ENCODE measurements around the gene MX1. TPM values are rescaled to one million over a fixed set of nuclear protein-coding genes. Genes with fewer than 3 reads are reported as not detected.

The MX1 gene
- total RNA-seq: 86.4 TPM

GRCh38 chr21:41425954-41426675 lies at the start of gene MX1:
Gene MX1 (plus strand): TSS chr21:41426239. CDS start chr21:41432071, 5,832 bp downstream.
- peak; percentile 65 to 89 (median 72) for DNase-seq (ENCODE audit: low read depth in 2 of 3, low spot score in 2 of 3)

- DNase-seq (ENCODE audit: low read depth in 2 of 3, low spot score in 2 of 3): no peak
Measured at GRCh38 chr21:41377715-41378114, 48.3 kb upstream of the MX1 start.

GRCh38 chr21:41378849-41379248 lies 47.2 kb upstream of the MX1 start:
- DNase-seq (ENCODE audit: low read depth in 2 of 3, low spot score in 2 of 3): no peak

GRCh38 chr21:41379901-41380300 lies 46.1 kb upstream of the MX1 start:
- DNase-seq (ENCODE audit: low read depth in 2 of 3, low spot score in 2 of 3): no peak

- DNase-seq (ENCODE audit: low read depth in 2 of 3, low spot score in 2 of 3): no peak
Measured at GRCh38 chr21:41381731-41382130, 44.3 kb upstream of the MX1 start.

- no peak for DNase-seq (ENCODE audit: low read depth in 2 of 3, low spot score in 2 of 3)
Measured at GRCh38 chr21:41387042-41387819, 38.8 kb upstream of the MX1 start.

GRCh38 chr21:41387824-41388223 lies 38.2 kb upstream of the MX1 start:
- no peak for DNase-seq (ENCODE audit: low read depth in 2 of 3, low spot score in 2 of 3)

- no peak for DNase-seq (ENCODE audit: low read depth in 2 of 3, low spot score in 2 of 3)
Measured at GRCh38 chr21:41388259-41388658, 37.8 kb upstream of the MX1 start.

GRCh38 chr21:41390043-41390639 lies 35.9 kb upstream of the MX1 start:
- no peak for DNase-seq (ENCODE audit: low read depth in 2 of 3, low spot score in 2 of 3)

GRCh38 chr21:41393876-41394465 lies 32.1 kb upstream of the MX1 start:
- DNase-seq (ENCODE audit: low read depth in 2 of 3, low spot score in 2 of 3): no peak

GRCh38 chr21:41396558-41397075 lies 29.4 kb upstream of the MX1 start:
- peak in 2 of 3 donors; percentile 22 to 55 for DNase-seq (ENCODE audit: low read depth in 2 of 3, low spot score in 2 of 3)

GRCh38 chr21:41397471-41397891 lies 28.6 kb upstream of the MX1 start:
- DNase-seq (ENCODE audit: low read depth in 2 of 3, low spot score in 2 of 3): no peak

GRCh38 chr21:41398251-41398650 lies 27.8 kb upstream of the MX1 start:
- DNase-seq (ENCODE audit: low read depth in 2 of 3, low spot score in 2 of 3): no peak

GRCh38 chr21:41398831-41399230 lies 27.2 kb upstream of the MX1 start:
- DNase-seq (ENCODE audit: low read depth in 2 of 3, low spot score in 2 of 3): no peak

- DNase-seq (ENCODE audit: low read depth in 2 of 3, low spot score in 2 of 3): no peak
Measured at GRCh38 chr21:41399246-41399800, 26.7 kb upstream of the MX1 start.

GRCh38 chr21:41402231-41402630 lies 23.8 kb upstream of the MX1 start:
- no peak for DNase-seq (ENCODE audit: low read depth in 2 of 3, low spot score in 2 of 3)

GRCh38 chr21:41402796-41403195 lies 23.2 kb upstream of the MX1 start:
- no peak for DNase-seq (ENCODE audit: low read depth in 2 of 3, low spot score in 2 of 3)

- no peak for DNase-seq (ENCODE audit: low read depth in 2 of 3, low spot score in 2 of 3)
Measured at GRCh38 chr21:41403331-41403730, 22.7 kb upstream of the MX1 start.

- DNase-seq (ENCODE audit: low read depth in 2 of 3, low spot score in 2 of 3): no peak
Measured at GRCh38 chr21:41403966-41404365, 22.1 kb upstream of the MX1 start.

- no peak for DNase-seq (ENCODE audit: low read depth in 2 of 3, low spot score in 2 of 3)
Measured at GRCh38 chr21:41405321-41405720, 20.7 kb upstream of the MX1 start.

- no peak for DNase-seq (ENCODE audit: low read depth in 2 of 3, low spot score in 2 of 3)
Measured at GRCh38 chr21:41406340-41406739, 19.7 kb upstream of the MX1 start.
